Activated T-cell treated with anti-CD3 and anti-CD28 coated beads for 24 hours (primary cell): ENCODE measurements around the gene MAP7D3.

Experiments
- DNase-seq: peaks from one replicate; pipeline ENCODE4 v3.0.0-alpha.2; 2020; ENCODE audit warnings: low read depth

The MAP7D3 gene

GRCh38 chrX:136205882-136206380 is 45.3 kb downstream of the MAP7D3 start:
- DNase-seq, result no peak

- no peak for DNase-seq
Measured at GRCh38 chrX:136204571-136204970, 46.6 kb downstream of the MAP7D3 start.

GRCh38 chrX:136203951-136204350 is 47.2 kb downstream of the MAP7D3 start:
- no peak for DNase-seq

GRCh38 chrX:136203438-136203837 is 47.8 kb downstream of the MAP7D3 start:
- DNase-seq, result no peak

- DNase-seq, result no peak
Measured at GRCh38 chrX:136202889-136203288, 48.3 kb downstream of the MAP7D3 start.

- DNase-seq, result no peak
Measured at GRCh38 chrX:136201601-136202000, 49.6 kb downstream of the MAP7D3 start.

- DNase-seq, result no peak
Measured at GRCh38 chrX:136200466-136200865, 50.7 kb downstream of the MAP7D3 start.

GRCh38 chrX:136199365-136199764 is 51.8 kb downstream of the MAP7D3 start:
- no peak for DNase-seq

- no peak for DNase-seq
Measured at GRCh38 chrX:136198678-136199243, 52.4 kb downstream of the MAP7D3 start.

- DNase-seq, result no peak
Measured at GRCh38 chrX:136198010-136198409, 53.2 kb downstream of the MAP7D3 start.

GRCh38 chrX:136196691-136197155 is 54.5 kb downstream of the MAP7D3 start:
- no peak for DNase-seq

GRCh38 chrX:136195247-136195646 is 56.0 kb downstream of the MAP7D3 start:
- DNase-seq, result no peak

- DNase-seq, result no peak
Measured at GRCh38 chrX:136194536-136194935, 56.7 kb downstream of the MAP7D3 start.

- no peak for DNase-seq
Measured at GRCh38 chrX:136193771-136194170, 57.4 kb downstream of the MAP7D3 start.

GRCh38 chrX:136192839-136193414 is 58.3 kb downstream of the MAP7D3 start:
- DNase-seq, result no peak

- no peak for DNase-seq
Measured at GRCh38 chrX:136192135-136192534, 59.1 kb downstream of the MAP7D3 start.

GRCh38 chrX:136191171-136191570 is 60.0 kb downstream of the MAP7D3 start:
- DNase-seq, result no peak

- DNase-seq, result no peak
Measured at GRCh38 chrX:136190038-136190713, 61.0 kb downstream of the MAP7D3 start.

- DNase-seq, result no peak
Measured at GRCh38 chrX:136189222-136189621, 62.0 kb downstream of the MAP7D3 start.

GRCh38 chrX:136186023-136186413 is 65.2 kb downstream of the MAP7D3 start:
- DNase-seq, result no peak

- no peak for DNase-seq
Measured at GRCh38 chrX:136185401-136186022, 65.7 kb downstream of the MAP7D3 start.

GRCh38 chrX:136183917-136184316 is 67.3 kb downstream of the MAP7D3 start:
- no peak for DNase-seq

GRCh38 chrX:136183172-136183571 is 68.0 kb downstream of the MAP7D3 start:
- no peak for DNase-seq
